ENCODE data around the gene GJE1.
A peak's percentile ranks its signal among the peaks of the same experiment; 100 is the strongest.
"Not testable (repeated sequence)": the region's sequence is repeated elsewhere in the genome, so short reads cannot be mapped to it uniquely, and the experiment has no call there.

Gene GJE1

GRCh38 chr6:142132625-142133024, at the start of gene GJE1:
TSS of gene GJE1 (plus strand) at chr6:142132925. CDS start at chr6:142133159, 234 bp downstream.
- no peak for DNase-seq

- no peak for DNase-seq
These were observed 44.5 kb upstream of the GJE1 start for GRCh38 chr6:142087950-142088857.

GRCh38 chr6:142088858-142089216, 43.9 kb upstream of the GJE1 start:
- DNase-seq = no peak

- DNase-seq = not testable (repeated sequence)
These were observed 27.9 kb upstream of the GJE1 start for GRCh38 chr6:142104820-142105219.

GRCh38 chr6:142110820-142111219, 21.9 kb upstream of the GJE1 start:
- DNase-seq = not testable (repeated sequence)

GRCh38 chr6:142112451-142113061, 20.2 kb upstream of the GJE1 start:
- peak; percentile 73 to 76 for DNase-seq

- no peak for DNase-seq
These were observed 15.4 kb upstream of the GJE1 start for GRCh38 chr6:142117366-142117765.

GRCh38 chr6:142118328-142118727, 14.4 kb upstream of the GJE1 start:
- no peak for DNase-seq

GRCh38 chr6:142118925-142119324, 13.8 kb upstream of the GJE1 start:
- DNase-seq = no peak

GRCh38 chr6:142121342-142121741, 11.4 kb upstream of the GJE1 start:
- DNase-seq = no peak

- no peak for DNase-seq
These were observed 1.9 kb upstream of the GJE1 start for GRCh38 chr6:142130814-142131213.

GRCh38 chr6:142138876-142139275, 6.2 kb downstream of the GJE1 start:
- DNase-seq = no peak

GRCh38 chr6:142141531-142141930, 8.8 kb downstream of the GJE1 start:
- not testable (repeated sequence) for DNase-seq

- peak; percentile 87 to 91 for DNase-seq
These were observed 14.3 kb downstream of the GJE1 start, which contains the start of the genes NMBR and VTA1 for GRCh38 chr6:142146828-142147662. TSS of gene NMBR (minus strand) at chr6:142147122. CDS start at chr6:142088658, 58,464 bp downstream. TSS of gene VTA1 (plus strand) at chr6:142147263. CDS start at chr6:142147288, 25 bp downstream.

- no peak for DNase-seq
These were observed 20.0 kb downstream of the GJE1 start for GRCh38 chr6:142152746-142153145.

- no peak for DNase-seq
These were observed 20.5 kb downstream of the GJE1 start for GRCh38 chr6:142153196-142153595.

- DNase-seq = no peak
These were observed 21.6 kb downstream of the GJE1 start for GRCh38 chr6:142154336-142154735.

GRCh38 chr6:142155091-142155490, 22.4 kb downstream of the GJE1 start:
- DNase-seq = no peak

- no peak for DNase-seq
These were observed 23.4 kb downstream of the GJE1 start for GRCh38 chr6:142155895-142156757.

GRCh38 chr6:142156758-142157068, 24.0 kb downstream of the GJE1 start:
- DNase-seq = not testable (repeated sequence)

- DNase-seq = no peak
These were observed 30.1 kb downstream of the GJE1 start for GRCh38 chr6:142162780-142163179.

GRCh38 chr6:142165227-142165626, 32.5 kb downstream of the GJE1 start:
- DNase-seq = no peak
